Mucosa of stomach (tissue), 1 donor: ENCODE results near the gene CLCN6.

Source experiments
- H3K27me3 ChIP-seq: one replicate; pipeline ENCODE4 v1.7.0; 2013; ENCODE audit warnings: mild to moderate bottlenecking, low read length; ENCODE audit not compliant: control insufficient read depth, insufficient read depth
- H3K36me3 ChIP-seq: one replicate; pipeline ENCODE4 v1.7.0; 2013; ENCODE audit warnings: low read length; ENCODE audit not compliant: control insufficient read depth, insufficient read depth
- H3K4me1 ChIP-seq: one replicate; pipeline ENCODE4 v1.7.0; 2013; ENCODE audit warnings: mild to moderate bottlenecking, low read length; ENCODE audit not compliant: control insufficient read depth, insufficient read depth
- H3K4me3 ChIP-seq: one replicate; pipeline ENCODE4 v1.7.0; 2013; ENCODE audit warnings: low read length
- H3K9ac ChIP-seq: one replicate; pipeline ENCODE4 v1.7.0; 2013; ENCODE audit warnings: mild to moderate bottlenecking, low read length, moderate library complexity
- H3K9me3 ChIP-seq: one replicate; pipeline ENCODE4 v1.7.0; 2013; ENCODE audit warnings: mild to moderate bottlenecking, low read length, moderate library complexity; ENCODE audit not compliant: control insufficient read depth
- donor health status: Pancreatic carcinoma.

The CLCN6 gene

DNA sequence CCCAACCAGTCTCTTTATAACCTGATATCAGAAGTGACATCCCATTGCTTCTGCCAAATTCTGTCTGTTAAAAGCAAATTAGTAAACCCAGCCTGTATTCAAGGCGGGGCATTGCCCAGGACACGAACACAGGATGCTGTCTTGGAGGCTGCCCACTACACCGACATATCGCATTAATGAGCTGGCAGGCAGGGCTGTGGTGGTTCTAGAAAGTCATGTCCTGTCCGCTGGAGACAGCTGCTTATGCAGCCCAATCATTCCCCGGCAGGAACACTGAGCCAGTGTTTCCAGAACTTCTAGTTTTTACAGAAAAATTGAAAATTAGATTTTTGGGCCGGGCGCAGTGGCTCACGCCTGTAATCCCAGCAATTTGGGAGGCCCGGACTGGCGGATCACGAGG, 24.7 kb upstream of the CLCN6 start:
- no peaks in the 10 kb centered on the region for H3K9me3 ChIP-seq
- no peaks in the 10 kb centered on the region for H3K27me3 ChIP-seq
- no peak overlapping the region for H3K4me3 ChIP-seq
- no peak overlapping the region for H3K9ac ChIP-seq
- no peaks in the 10 kb centered on the region for H3K36me3 ChIP-seq
- H3K4me1 ChIP-seq = peaks cover 19% of the 10 kb centered on the region

DNA sequence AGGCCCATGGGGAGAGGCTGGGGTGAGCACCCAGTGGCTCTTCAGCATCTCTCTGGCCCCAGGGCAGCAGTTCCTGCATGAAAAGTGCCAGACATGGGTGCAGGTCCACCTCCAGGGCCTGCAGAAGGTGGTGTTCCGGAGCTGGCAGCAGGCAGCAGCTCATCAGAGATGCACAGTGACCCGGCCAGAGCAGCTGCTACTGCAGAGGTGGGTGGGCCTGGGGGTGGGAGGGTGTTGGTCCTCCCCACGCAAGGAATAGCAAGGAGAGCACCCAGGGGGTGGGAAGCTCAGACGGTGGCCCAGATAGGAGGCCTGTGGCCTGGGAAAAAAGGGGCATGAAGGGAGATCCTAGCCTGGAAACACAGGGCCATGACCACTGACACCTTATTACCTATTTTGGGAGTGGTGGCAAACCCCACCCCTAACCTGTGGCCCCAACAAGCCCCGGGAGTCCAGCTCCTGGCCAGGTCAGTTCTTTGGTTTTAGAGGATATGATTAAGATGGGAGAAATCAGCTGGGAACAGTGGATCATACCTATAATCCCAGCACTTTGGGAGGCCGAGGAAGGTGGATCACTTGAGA, 23.8 kb upstream of the CLCN6 start:
- no peaks in the 10 kb centered on the region for H3K36me3 ChIP-seq
- no peak overlapping the region for H3K9ac ChIP-seq
- no peak overlapping the region for H3K4me3 ChIP-seq
- no peaks in the 10 kb centered on the region for H3K27me3 ChIP-seq
- no peaks in the 10 kb centered on the region for H3K9me3 ChIP-seq
- peaks cover 28% of the 10 kb centered on the region for H3K4me1 ChIP-seq

DNA sequence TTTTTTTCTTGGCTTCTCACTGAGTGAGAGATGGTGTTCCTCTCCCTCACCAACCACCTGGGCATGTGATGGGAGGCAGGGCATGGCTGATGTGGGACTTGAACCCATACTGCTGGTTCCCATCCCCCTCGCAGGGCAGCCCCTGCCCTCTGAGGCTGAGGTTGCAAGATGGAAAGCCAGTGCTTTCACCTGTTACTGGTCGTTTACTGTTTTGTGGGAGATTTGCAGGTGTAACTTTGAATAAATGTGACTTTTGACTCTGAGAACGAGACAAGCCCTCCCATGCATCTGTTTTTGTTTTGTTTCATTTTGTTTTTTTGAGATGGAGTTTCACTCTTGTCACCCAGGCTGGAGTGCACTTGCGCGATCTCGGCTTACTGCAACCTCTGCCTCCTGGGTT, 22.4 kb upstream of the CLCN6 start:
- H3K9me3 ChIP-seq = no peaks in the 10 kb centered on the region
- H3K4me1 ChIP-seq = peaks cover 41% of the 10 kb centered on the region
- H3K9ac ChIP-seq = no peak overlapping the region
- H3K27me3 ChIP-seq = no peaks in the 10 kb centered on the region
- H3K4me3 ChIP-seq = no peak overlapping the region
- no peaks in the 10 kb centered on the region for H3K36me3 ChIP-seq

DNA sequence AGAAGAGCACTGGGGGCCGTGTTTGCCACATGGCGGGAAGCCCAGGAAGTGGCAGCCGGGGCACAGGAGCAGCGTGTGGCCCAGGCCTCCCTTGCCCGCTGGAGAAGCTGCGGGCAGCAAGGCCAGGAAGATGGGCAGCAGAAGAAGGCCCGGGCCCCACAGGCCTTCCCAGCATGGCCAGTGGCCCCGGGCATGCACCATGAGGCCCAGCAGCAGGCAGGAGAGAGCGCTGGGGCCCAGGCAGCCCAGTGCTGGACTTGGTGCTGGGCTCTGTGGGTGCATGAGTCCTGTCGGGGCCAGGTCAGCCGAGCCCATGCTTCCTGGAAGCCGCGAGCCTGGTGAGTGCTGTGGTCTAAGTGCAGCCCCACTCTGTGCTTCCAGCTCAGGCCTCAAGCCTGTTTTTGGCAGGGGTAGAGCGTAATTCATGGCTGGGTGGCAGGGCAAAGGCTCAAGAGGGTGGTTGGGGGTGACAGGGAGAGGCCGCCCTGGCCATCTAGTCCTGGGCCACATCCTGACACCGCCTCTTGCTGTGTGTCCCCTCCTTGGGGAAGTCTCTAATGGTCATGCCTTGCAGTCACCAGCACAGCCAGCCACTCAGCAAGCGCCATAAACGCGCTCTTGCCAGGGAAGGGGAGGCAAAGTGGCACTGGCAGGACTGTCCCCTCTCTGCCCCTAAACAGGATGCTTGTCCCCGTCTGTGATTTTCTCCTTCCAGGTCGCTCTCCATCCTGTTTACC, 21.6 kb upstream of the CLCN6 start:
- H3K36me3 ChIP-seq = no peaks in the 10 kb centered on the region
- H3K27me3 ChIP-seq = no peaks in the 10 kb centered on the region
- no peaks in the 10 kb centered on the region for H3K9me3 ChIP-seq
- H3K4me1 ChIP-seq = peaks cover 50% of the 10 kb centered on the region
- no peak overlapping the region for H3K4me3 ChIP-seq
- H3K9ac ChIP-seq = peak overlapping the region; percentile 53

DNA sequence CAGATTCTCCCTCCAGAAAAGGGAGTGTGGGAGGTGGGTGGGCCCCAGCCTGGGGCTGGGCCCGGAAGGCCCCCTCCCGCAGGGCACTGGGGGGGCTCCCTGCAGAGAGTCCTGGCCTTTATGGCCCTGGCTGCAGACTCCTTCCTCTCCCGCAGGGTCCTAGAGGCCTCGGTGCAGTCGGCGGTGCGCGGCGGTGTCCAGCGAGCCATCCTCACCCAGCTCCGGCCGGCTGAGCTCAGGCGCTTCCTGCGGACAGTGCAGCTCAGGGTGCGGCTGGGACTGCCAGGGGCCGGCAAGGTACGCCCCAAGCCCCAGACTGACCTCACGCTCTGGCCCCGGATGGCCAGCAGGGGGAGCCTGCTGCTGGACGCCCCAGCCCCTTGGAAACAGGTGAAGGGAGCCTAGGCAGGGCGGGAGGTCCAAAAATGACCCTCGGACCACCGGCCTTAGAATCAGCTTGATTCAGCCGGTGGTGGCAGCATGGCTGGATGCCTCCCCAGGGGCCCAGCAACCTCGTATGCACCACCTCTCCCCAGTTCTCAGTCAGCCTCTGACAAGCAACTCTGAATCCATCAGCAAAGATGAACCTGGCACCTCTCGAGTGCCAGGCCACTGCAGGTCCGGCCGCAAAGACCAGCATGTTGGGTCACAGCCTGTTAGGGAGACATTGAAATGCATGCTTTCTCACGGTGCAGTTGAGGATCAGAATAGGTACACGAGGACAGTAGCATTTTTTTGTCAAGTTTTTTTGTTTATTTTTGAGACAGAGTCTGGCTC, 20.8 kb upstream of the CLCN6 start:
- Histone ChIP-seq H3K4me3 (peak overlapping the region; percentile 41), H3K9ac (peak overlapping the region; percentile 53), H3K36me3 (peaks cover 7% of the 10 kb centered on the region), H3K27me3 (no peaks in the 10 kb centered on the region), H3K4me1 (peaks cover 57% of the 10 kb centered on the region), H3K9me3 (no peaks in the 10 kb centered on the region)

DNA sequence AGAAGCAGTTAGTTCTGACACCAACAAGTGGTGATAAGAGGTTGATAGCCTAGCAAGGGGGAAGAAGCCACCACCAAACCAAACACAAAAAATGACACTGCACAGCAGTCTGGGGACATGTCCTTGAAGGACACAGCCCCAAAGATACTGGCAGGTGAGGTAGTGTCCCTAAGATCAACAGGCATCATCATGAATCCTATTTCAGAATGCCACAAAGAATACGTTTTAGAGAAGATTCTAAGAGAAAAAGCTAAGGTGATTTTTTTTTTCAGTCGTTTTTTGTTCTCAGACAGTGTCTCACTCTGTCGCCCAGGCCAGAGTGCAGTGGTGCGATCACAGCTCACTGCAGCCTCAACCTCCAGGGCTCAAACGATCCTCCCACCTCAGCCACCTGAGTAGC, 19.8 kb upstream of the CLCN6 start:
- H3K36me3 ChIP-seq = peaks cover 11% of the 10 kb centered on the region
- no peaks in the 10 kb centered on the region for H3K27me3 ChIP-seq
- no peak overlapping the region for H3K9ac ChIP-seq
- H3K9me3 ChIP-seq = no peaks in the 10 kb centered on the region
- H3K4me3 ChIP-seq = no peak overlapping the region
- peaks cover 67% of the 10 kb centered on the region for H3K4me1 ChIP-seq

DNA sequence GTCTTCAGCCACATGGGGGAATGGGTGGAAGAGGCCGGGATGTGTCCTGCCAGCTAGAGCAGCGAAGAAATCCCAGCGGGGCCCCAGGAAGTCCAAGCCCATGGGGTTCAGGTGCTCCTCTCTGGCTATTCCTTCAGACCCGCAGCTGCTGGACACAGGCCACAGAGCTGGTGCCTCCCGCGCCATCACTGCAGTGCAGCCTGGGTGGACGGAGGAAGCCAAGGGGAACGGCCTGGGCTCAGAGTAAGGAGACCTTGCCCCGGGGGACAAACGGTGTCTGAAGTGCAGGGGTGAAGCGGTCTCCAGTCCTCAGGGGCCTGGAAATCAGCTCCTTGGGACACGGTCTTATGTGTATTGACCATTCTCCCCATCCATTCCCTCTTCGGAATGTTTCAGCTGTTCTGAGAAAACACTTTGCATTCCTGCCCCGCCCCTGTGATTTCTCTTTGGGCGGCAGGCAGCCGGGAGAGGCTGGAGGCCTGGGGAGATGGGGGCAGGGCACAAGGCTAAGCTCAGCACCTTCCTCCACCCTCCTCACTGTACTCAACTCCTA, 18.7 kb upstream of the CLCN6 start:
- Histone ChIP-seq H3K4me1 (peaks cover 79% of the 10 kb centered on the region), H3K9me3 (no peaks in the 10 kb centered on the region), H3K4me3 (no peak overlapping the region), H3K9ac (peak overlapping the region; percentile 56), H3K36me3 (peaks cover 15% of the 10 kb centered on the region), H3K27me3 (no peaks in the 10 kb centered on the region)

DNA sequence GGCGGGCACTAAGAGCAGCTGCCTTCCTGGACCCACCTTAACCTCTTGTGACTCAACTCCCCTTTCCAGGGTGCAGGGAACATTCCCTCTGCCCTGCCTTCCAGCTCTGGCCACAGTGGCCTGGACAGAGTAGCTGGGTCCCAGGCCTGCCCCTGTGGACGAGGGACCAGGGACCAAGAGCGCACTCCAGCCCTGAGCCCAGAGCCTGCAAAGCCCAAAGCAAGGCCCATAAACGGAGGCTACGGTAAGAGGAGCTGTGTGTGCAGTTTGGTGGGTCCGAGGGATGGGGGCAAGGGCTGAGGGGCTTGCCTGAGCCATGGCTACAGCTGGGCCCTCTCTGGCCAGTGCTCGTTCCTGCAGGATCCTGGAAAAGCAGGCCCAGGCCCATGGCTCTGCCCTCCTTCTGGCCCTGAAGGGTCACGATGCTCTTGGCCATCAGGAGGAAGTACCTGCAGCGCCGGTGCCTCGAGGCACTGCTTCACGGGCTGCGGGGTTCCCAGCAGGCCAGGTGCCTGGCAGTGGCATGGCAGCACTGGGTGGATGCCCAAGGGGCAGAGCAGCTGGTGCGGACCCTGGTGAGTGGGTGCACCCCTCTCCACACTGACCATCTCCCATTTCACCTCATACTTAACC, 18.1 kb upstream of the CLCN6 start:
- H3K9me3 ChIP-seq = no peaks in the 10 kb centered on the region
- H3K4me3 ChIP-seq = no peak overlapping the region
- H3K9ac ChIP-seq = peak overlapping the region; percentile 56
- no peaks in the 10 kb centered on the region for H3K27me3 ChIP-seq
- H3K36me3 ChIP-seq = peaks cover 15% of the 10 kb centered on the region
- peaks cover 83% of the 10 kb centered on the region for H3K4me1 ChIP-seq

DNA sequence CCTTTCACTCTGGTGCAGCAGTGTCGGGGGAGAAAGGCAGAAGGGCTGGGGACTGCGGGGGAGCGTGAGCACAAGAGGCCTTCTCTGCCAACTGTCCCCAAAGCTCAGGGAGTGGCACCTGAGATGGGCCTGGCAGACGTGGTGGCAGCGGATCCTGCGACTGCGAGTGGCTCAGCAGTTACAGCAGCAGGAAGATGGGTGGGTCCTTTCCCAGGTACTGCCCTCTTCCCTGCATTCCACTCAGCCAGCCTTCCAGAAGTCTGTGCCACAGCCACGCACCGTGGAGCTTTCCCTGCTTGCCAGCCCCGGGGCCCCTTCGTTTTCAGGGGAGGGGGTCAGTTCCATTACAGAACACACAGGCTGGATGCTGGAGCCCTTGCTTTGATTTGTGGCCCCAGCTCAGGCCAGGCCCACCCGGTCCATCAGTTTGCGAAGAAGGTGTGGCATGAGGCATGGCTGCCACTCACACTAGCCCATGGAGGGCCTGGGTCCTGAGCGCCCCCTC, 17.4 kb upstream of the CLCN6 start:
- Histone ChIP-seq H3K27me3 (no peaks in the 10 kb centered on the region), H3K9me3 (no peaks in the 10 kb centered on the region), H3K4me1 (peaks cover 83% of the 10 kb centered on the region), H3K9ac (peak overlapping the region; percentile 18), H3K4me3 (no peak overlapping the region), H3K36me3 (peaks cover 15% of the 10 kb centered on the region)

DNA sequence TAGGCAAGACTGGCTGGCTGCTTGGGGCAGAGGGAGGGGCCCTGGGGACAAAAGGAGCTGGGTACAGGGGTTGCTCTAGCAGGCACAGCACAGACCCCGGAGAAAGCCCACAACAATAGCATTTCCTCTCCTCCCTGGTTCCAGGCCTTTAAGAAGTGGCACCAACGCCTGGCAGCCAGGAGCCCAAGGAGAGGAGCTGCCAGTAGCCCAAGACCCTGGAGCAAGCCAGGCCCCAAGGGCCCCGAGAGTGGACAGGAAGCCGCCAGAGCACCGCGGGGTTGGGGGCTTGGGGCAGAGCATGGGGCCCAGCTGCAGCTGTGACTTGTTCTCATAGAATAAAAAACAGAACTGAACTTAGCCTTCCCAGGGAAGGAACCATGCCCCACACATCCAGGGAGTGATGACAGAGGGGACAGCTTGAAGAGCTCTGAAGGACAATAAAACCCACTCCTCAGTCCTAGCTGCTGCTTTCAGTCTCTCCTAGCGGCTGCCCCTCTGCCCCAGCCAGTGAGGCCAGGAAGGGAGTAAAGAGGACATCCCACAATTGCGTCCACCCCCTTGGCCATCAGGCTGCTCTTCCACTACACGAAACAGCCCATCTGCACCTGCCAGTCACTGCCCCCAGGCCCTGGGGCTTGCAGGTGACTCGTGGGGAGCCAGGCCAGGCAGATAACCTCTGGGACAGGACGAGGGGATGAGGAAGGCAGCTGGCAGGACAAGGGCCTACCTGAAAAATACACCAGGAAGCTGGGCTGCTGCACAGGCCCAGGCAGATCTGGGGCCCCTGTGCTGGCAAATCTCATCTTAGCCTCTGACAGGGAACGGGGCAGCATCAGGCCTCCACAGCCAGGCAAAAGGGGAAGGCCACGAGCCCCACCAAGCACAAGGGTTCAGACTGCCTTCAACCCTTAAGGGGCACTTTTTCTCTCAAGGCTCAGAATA, 16.6 kb upstream of the CLCN6 start:
- H3K9me3 ChIP-seq = no peaks in the 10 kb centered on the region
- no peaks in the 10 kb centered on the region for H3K27me3 ChIP-seq
- H3K4me1 ChIP-seq = peaks cover 83% of the 10 kb centered on the region
- peak overlapping the region; percentile 54 for H3K9ac ChIP-seq
- H3K36me3 ChIP-seq = peaks cover 23% of the 10 kb centered on the region
- H3K4me3 ChIP-seq = no peak overlapping the region
